Panc1 (cell line): Measurements from ENCODE around the gene CDC42BPA. TPM values are rescaled to one million over a fixed set of nuclear protein-coding genes. Genes with fewer than 3 reads are reported as not detected.

Source experiments
- ATAC-seq: fragments of 200-7000 bp; cut with Tn5 transposase; 2 replicates; pipeline ENCODE4 v1.9.1; 2020; ENCODE audit warnings: mild to moderate bottlenecking, moderate library complexity
- BruUV-seq: library from RNA; stranded (reverse); fragments of 400-500 nt; replicated peaks from 2 replicates; lab custom pipeline; 2021; lab: Mats Ljungman, UMichigan
- CTCF ChIA-PET: fragments of 300-600 bp; sonication (Branson Sonifier 250); formaldehyde crosslinking; loops from one replicate; lab custom pipeline; 2022; ENCODE audit warnings: antibody characterized with exemption; lab: Charles Lee
- POLR2A ChIA-PET: fragments of 300-600 bp; sonication (Branson Sonifier 250); formaldehyde crosslinking; loops from one replicate; lab custom pipeline; 2022; ENCODE audit warnings: antibody characterized with exemption; lab: Charles Lee
- DNase-seq: peaks from one replicate; pipeline ENCODE4 v3.0.0-alpha.2; 2010; ENCODE audit warnings: low read depth, low spot score
- H3K27ac ChIP-seq: 2 replicates; pipeline ENCODE4 v1.5.1; 2011; ENCODE audit warnings: mild to moderate bottlenecking, low read length, inconsistent platforms
- H3K27me3 ChIP-seq: fragments of 200-500 bp; sonication (Bioruptor generic); 2 replicates; pipeline ENCODE4 v1.6.0; 2014; ENCODE audit warnings: low read length, inconsistent platforms; ENCODE audit not compliant: control insufficient read depth, insufficient read depth
- H3K36me3 ChIP-seq: fragments of 200-500 bp; sonication (Bioruptor generic); 2 replicates; pipeline ENCODE4 v1.5.1; 2014; ENCODE audit warnings: inconsistent platforms, mild to moderate bottlenecking, low read length, moderate library complexity; ENCODE audit not compliant: control insufficient read depth, insufficient read depth
- H3K4me1 ChIP-seq: 2 replicates; pipeline ENCODE4 v1.5.1; 2011; ENCODE audit warnings: inconsistent platforms, mild to moderate bottlenecking, low read length, moderate library complexity; ENCODE audit not compliant: control insufficient read depth, insufficient read depth
- H3K4me3 ChIP-seq, 2 experiments: 2 replicates each; pipeline ENCODE4 v1.5.1; 2011 to 2012; ENCODE audit warnings: low read depth in 2 of 2, low read length in 2 of 2, mild to moderate bottlenecking in 2 of 2, inconsistent platforms in 1 of 2, moderate library complexity in 1 of 2
- H3K9me3 ChIP-seq: fragments of 200-500 bp; sonication (Bioruptor generic); 2 replicates; pipeline ENCODE4 v1.5.1; 2014; ENCODE audit warnings: low read depth, mild to moderate bottlenecking, inconsistent platforms, low read length, moderate library complexity; ENCODE audit not compliant: control insufficient read depth, insufficient read depth
- CTCF ChIP-seq: fragments of 450-650 bp; IDR thresholded peaks from 2 replicates; pipeline ENCODE4 v1.5.1; 2017; ENCODE audit warnings: mild to moderate bottlenecking
- POLR2AphosphoS5 ChIP-seq: IDR thresholded peaks from 2 replicates; pipeline ENCODE4 v1.6.1; 2012; ENCODE audit warnings: mild to moderate bottlenecking, low read depth, low read length, moderate library complexity
- REST ChIP-seq, 2 experiments: IDR thresholded peaks; 2 replicates each; pipeline ENCODE4 v1.6.1; 2011 to 2012; ENCODE audit warnings: low read depth in 2 of 2, control low read depth in 1 of 2, low read length in 1 of 2, mild to moderate bottlenecking in 1 of 2, moderate library complexity in 1 of 2; ENCODE audit not compliant: insufficient read depth in 1 of 2
- SIN3A ChIP-seq: IDR thresholded peaks from 2 replicates; pipeline ENCODE4 v1.6.1; 2012; ENCODE audit warnings: low read depth, mild to moderate bottlenecking, low read length, moderate library complexity, borderline replicate concordance; ENCODE audit not compliant: insufficient read depth
- TCF7L2 ChIP-seq: IDR thresholded peaks from 2 replicates; pipeline ENCODE4 v1.6.1; 2011; ENCODE audit warnings: mild to moderate bottlenecking, low read depth, low read length, inconsistent platforms
- in situ Hi-C: cut with HindIII; loops from 2 replicates; pipeline ENCODE4 v1.10.0; 2016; ENCODE audit warnings: low sequenced_read_pairs, low pct_unique_long_range_greater_than_20kb
- intact Hi-C: fragments of 100-400 bp; cut with micrococcal nuclease; formaldehyde crosslinking; loops from one replicate; pipeline ENCODE4 v1.10.0; 2022; ENCODE audit not compliant: unreplicated experiment
- total RNA-seq: library from RNA; stranded (reverse); gene quantifications from one replicate; pipeline ENCODE4 v1.2.1, GENCODE V29; 2021; ENCODE audit not compliant: unreplicated experiment

CDC42BPA gene
- total RNA-seq, 1 experiment from 2014 or later: 32.8 TPM

- Histone ChIP-seq H3K27ac (no peak overlapping the region), H3K4me1 (no peaks in the 10 kb centered on the region), H3K27me3 (no peaks in the 10 kb centered on the region), H3K4me3 (no peak overlapping the region), H3K36me3 (no peaks in the 10 kb centered on the region), H3K9me3 (no peaks in the 10 kb centered on the region)
- ChIA-PET CTCF (no interaction called here), POLR2A (no interaction called here)
- intact Hi-C loops: no loop called here
- TF ChIP-seq SIN3A (no peak), CTCF (no peak), POLR2AphosphoS5 (no peak), TCF7L2 (no peak), REST (IDR thresholded peaks at IDR 0.05; ENCODE audit: insufficient read depth in 1 of 2, low read depth in 2 of 2, low read length in 1 of 2) (no peak)
- in situ Hi-C loops: no loop called here
- ATAC-seq (no peak), DNase-seq (no peak)
- BruUV-seq: no TSS peak
These were observed 197.5 kb downstream of the CDC42BPA start for GRCh38 chr1:227120826-227121225.

- no peak for ATAC-seq
- Histone ChIP-seq H3K4me1 (no peaks in the 10 kb centered on the region), H3K27me3 (no peaks in the 10 kb centered on the region), H3K4me3 (no peak overlapping the region), H3K36me3 (no peaks in the 10 kb centered on the region), H3K9me3 (no peaks in the 10 kb centered on the region), H3K27ac (no peak overlapping the region)
- intact Hi-C loops: no loop called here
- ChIA-PET POLR2A (no interaction called here), CTCF (no interaction called here)
- TF ChIP-seq POLR2AphosphoS5: no peak
- no peak for TF ChIP-seq TCF7L2
- no peak for TF ChIP-seq SIN3A
- no peak for TF ChIP-seq REST (IDR thresholded peaks at IDR 0.05; ENCODE audit: insufficient read depth in 1 of 2, low read depth in 2 of 2, low read length in 1 of 2)
- no peak for TF ChIP-seq CTCF
- in situ Hi-C loops: no loop called here
- no TSS peak for BruUV-seq
- DNase-seq: no peak
These were observed 205.8 kb downstream of the CDC42BPA start for GRCh38 chr1:227112538-227112937.
